ENCODE measurements around the gene MRPS10.

DNA sequence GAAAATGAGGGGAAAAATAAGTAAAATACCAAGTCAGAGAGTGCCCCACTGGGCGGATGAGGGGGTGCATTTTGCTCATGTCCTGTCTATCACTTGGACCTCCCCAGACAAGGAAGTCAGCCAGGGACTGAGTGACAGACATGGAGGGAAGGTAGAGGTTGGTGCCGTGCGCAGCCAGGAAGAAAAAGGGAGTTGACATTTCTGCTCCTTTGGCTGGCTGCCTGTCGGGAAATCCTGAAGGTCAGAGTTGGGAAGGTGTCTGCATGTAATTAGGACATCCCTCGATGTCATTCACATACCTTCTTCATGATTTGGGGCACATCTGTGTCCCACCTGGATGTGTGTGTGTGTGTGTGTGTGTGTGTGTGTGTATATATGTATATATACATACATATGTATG is 35.6 kb downstream of the MRPS10 start:
- TF ChIP-seq, protein P1, sequence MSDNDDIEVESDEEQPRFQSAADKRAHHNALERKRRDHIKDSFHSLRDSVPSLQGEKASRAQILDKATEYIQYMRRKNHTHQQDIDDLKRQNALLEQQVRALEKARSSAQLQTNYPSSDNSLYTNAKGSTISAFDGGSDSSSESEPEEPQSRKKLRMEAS (IDR thresholded peaks at IDR 0.05; ENCODE audit: low read depth, low read length) = no peak
- no peak for TF ChIP-seq POLR2A (IDR thresholded peaks at IDR 0.05; ENCODE audit: extremely low read depth, insufficient read length)
- TF ChIP-seq, protein P2, sequence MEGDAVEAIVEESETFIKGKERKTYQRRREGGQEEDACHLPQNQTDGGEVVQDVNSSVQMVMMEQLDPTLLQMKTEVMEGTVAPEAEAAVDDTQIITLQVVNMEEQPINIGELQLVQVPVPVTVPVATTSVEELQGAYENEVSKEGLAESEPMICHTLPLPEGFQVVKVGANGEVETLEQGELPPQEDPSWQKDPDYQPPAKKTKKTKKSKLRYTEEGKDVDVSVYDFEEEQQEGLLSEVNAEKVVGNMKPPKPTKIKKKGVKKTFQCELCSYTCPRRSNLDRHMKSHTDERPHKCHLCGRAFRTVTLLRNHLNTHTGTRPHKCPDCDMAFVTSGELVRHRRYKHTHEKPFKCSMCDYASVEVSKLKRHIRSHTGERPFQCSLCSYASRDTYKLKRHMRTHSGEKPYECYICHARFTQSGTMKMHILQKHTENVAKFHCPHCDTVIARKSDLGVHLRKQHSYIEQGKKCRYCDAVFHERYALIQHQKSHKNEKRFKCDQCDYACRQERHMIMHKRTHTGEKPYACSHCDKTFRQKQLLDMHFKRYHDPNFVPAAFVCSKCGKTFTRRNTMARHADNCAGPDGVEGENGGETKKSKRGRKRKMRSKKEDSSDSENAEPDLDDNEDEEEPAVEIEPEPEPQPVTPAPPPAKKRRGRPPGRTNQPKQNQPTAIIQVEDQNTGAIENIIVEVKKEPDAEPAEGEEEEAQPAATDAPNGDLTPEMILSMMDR (IDR thresholded peaks at IDR 0.05; ENCODE audit: low read depth, low read length) = no peak
